HEK293 (cell line): ENCODE measurements around the gene BCL7A.

Experiments used
- ELK4 ChIP-seq: IDR thresholded peaks from 2 replicates; pipeline ENCODE4 v1.6.1; 2011; ENCODE audit warnings: mild to moderate bottlenecking, low read depth, low read length, borderline replicate concordance
- HOXD13 ChIP-seq: sonication (generic); formaldehyde crosslinking; IDR thresholded peaks from 2 replicates; pipeline ENCODE4 v1.8.0; 2022; ENCODE audit warnings: missing genetic modification reagents, borderline replicate concordance
- KLF7 ChIP-seq: fragments of 450-650 bp; formaldehyde crosslinking; IDR thresholded peaks from 2 replicates; pipeline ENCODE4 v1.5.1; 2016; ENCODE audit warnings: missing biosample characterization, missing genetic modification characterization, borderline replicate concordance
- MYNN ChIP-seq: fragments of 450-650 bp; formaldehyde crosslinking; IDR thresholded peaks from 2 replicates; pipeline ENCODE4 v1.5.1; 2016; ENCODE audit warnings: missing biosample characterization, missing genetic modification characterization, borderline replicate concordance
- MZF1 ChIP-seq: fragments of 450-650 bp; formaldehyde crosslinking; IDR thresholded peaks from 2 replicates; pipeline ENCODE4 v1.5.1; 2017; ENCODE audit warnings: missing biosample characterization, missing genetic modification characterization, borderline replicate concordance
- PRDM2 ChIP-seq: fragments of 450-650 bp; formaldehyde crosslinking; IDR thresholded peaks from 2 replicates; pipeline ENCODE4 v1.5.1; 2016; ENCODE audit warnings: missing biosample characterization, missing genetic modification characterization, borderline replicate concordance
- SALL2 ChIP-seq: fragments of 450-650 bp; formaldehyde crosslinking; IDR thresholded peaks from 2 replicates; pipeline ENCODE4 v1.5.0; 2017; ENCODE audit warnings: missing biosample characterization, mild to moderate bottlenecking, missing genetic modification characterization, borderline replicate concordance
- SP3 ChIP-seq: fragments of 450-650 bp; formaldehyde crosslinking; IDR thresholded peaks from 2 replicates; pipeline ENCODE4 v1.5.1; 2016; ENCODE audit warnings: missing biosample characterization, missing genetic modification characterization
- TRIM28 ChIP-seq: IDR thresholded peaks from 2 replicates; pipeline ENCODE4 v1.6.1; 2011; ENCODE audit warnings: low read length, control low read depth, borderline replicate concordance
- YY2 ChIP-seq: fragments of 450-650 bp; formaldehyde crosslinking; IDR thresholded peaks from 2 replicates; pipeline ENCODE4 v1.5.1; 2016; ENCODE audit warnings: missing biosample characterization, missing genetic modification characterization
- ZBTB44 ChIP-seq: fragments of 450-650 bp; IDR thresholded peaks from 2 replicates; pipeline ENCODE4 v1.5.1; 2018; ENCODE audit warnings: missing biosample characterization, mild to moderate bottlenecking, missing genetic modification characterization
- ZBTB8A ChIP-seq: fragments of 450-650 bp; formaldehyde crosslinking; IDR thresholded peaks from 2 replicates; pipeline ENCODE4 v1.5.1; 2016; ENCODE audit warnings: missing biosample characterization, missing genetic modification characterization
- ZEB2 ChIP-seq: fragments of 450-650 bp; formaldehyde crosslinking; IDR thresholded peaks from 2 replicates; pipeline ENCODE4 v1.5.1; 2016; ENCODE audit warnings: missing biosample characterization, missing genetic modification characterization
- ZNF112 ChIP-seq: fragments of 450-650 bp; formaldehyde crosslinking; IDR thresholded peaks from 2 replicates; pipeline ENCODE4 v1.5.0; 2017; ENCODE audit warnings: missing biosample characterization, missing genetic modification characterization
- ZNF146 ChIP-seq: fragments of 450-650 bp; formaldehyde crosslinking; IDR thresholded peaks from 2 replicates; pipeline ENCODE4 v1.5.1; 2016; ENCODE audit warnings: missing biosample characterization, missing genetic modification characterization
- ZNF16 ChIP-seq: fragments of 450-650 bp; formaldehyde crosslinking; IDR thresholded peaks from 2 replicates; pipeline ENCODE4 v1.5.1; 2016; ENCODE audit warnings: low read depth, missing biosample characterization, missing genetic modification characterization
- ZNF211 ChIP-seq: fragments of 450-650 bp; formaldehyde crosslinking; IDR thresholded peaks from 2 replicates; pipeline ENCODE4 v1.5.1; 2016; ENCODE audit warnings: low read depth, missing biosample characterization, missing genetic modification characterization
- ZNF280C ChIP-seq: fragments of 450-650 bp; formaldehyde crosslinking; IDR thresholded peaks from 2 replicates; pipeline ENCODE4 v1.5.1; 2016; ENCODE audit warnings: missing biosample characterization, missing genetic modification characterization
- ZNF404 ChIP-seq: fragments of 450-650 bp; formaldehyde crosslinking; IDR thresholded peaks from 2 replicates; pipeline ENCODE4 v1.5.1; 2017; ENCODE audit warnings: missing biosample characterization, missing genetic modification characterization
- ZNF501 ChIP-seq: fragments of 450-650 bp; formaldehyde crosslinking; IDR thresholded peaks from 2 replicates; pipeline ENCODE4 v1.5.1; 2016; ENCODE audit warnings: missing biosample characterization, missing genetic modification characterization
- ZNF521 ChIP-seq: fragments of 450-650 bp; formaldehyde crosslinking; IDR thresholded peaks from 2 replicates; pipeline ENCODE4 v1.5.1; 2017; ENCODE audit warnings: missing biosample characterization, mild to moderate bottlenecking, missing genetic modification characterization
- ZNF600 ChIP-seq: fragments of 450-650 bp; formaldehyde crosslinking; IDR thresholded peaks from 2 replicates; pipeline ENCODE4 v1.5.1; 2016; ENCODE audit warnings: missing biosample characterization, missing genetic modification characterization
- ZNF707 ChIP-seq: fragments of 450-650 bp; formaldehyde crosslinking; IDR thresholded peaks from 2 replicates; pipeline ENCODE4 v1.5.1; 2016; ENCODE audit warnings: missing biosample characterization, missing genetic modification characterization
- ZNF791 ChIP-seq: fragments of 450-650 bp; formaldehyde crosslinking; IDR thresholded peaks from 2 replicates; pipeline ENCODE4 v1.5.1; 2016; ENCODE audit warnings: missing biosample characterization, missing genetic modification characterization
- ZNF792 ChIP-seq: fragments of 450-650 bp; formaldehyde crosslinking; IDR thresholded peaks from 2 replicates; pipeline ENCODE4 v1.5.1; 2016; ENCODE audit warnings: missing biosample characterization, missing genetic modification characterization
- ZSCAN23 ChIP-seq: fragments of 450-650 bp; formaldehyde crosslinking; IDR thresholded peaks from 2 replicates; pipeline ENCODE4 v1.5.1; 2016; ENCODE audit warnings: missing biosample characterization, missing genetic modification characterization
- TF ChIP-seq, protein P1 (sequence below): fragments of 450-650 bp; formaldehyde crosslinking; IDR thresholded peaks from 2 replicates; pipeline ENCODE4 v1.5.1; 2017; ENCODE audit warnings: missing biosample characterization, missing genetic modification characterization

Gene BCL7A

GRCh38 chr12:122064780-122065588, 43.3 kb downstream of the BCL7A start (continued):
- TF ChIP-seq ZBTB44 (tag by site-specific recombination) (no peak), TRIM28 (no peak), ZBTB8A (no peak), ZNF404 (no peak), ZNF112 (no peak), ZNF707 (tag by site-specific recombination) (no peak), SALL2 (tag by site-specific recombination) (no peak), ZSCAN23 (tag by site-specific recombination) (no peak), ZNF211 (no peak), ZEB2 (tag by site-specific recombination) (0 out of 2 replicates have a peak, but pooled peaks have one; percentile 17), YY2 (tag by site-specific recombination) (no peak), KLF7 (tag by site-specific recombination) (no peak), MYNN (tag by site-specific recombination) (no peak), ZNF791 (tag by site-specific recombination) (no peak), ZNF600 (tag by site-specific recombination) (no peak), SP3 (tag by site-specific recombination) (peak; percentile 69), PRDM2 (tag by site-specific recombination) (no peak), ZNF16 (tag by site-specific recombination) (no peak), ZNF146 (no peak), HOXD13 (CRISPR knock-in tag) (no peak), ZNF521 (no peak), ZNF501 (tag by site-specific recombination) (no peak), ZNF280C (tag by site-specific recombination) (no peak), ZNF792 (no peak), MZF1 (tag by site-specific recombination) (no peak), ELK4 (no peak)
- TF ChIP-seq, protein P1, sequence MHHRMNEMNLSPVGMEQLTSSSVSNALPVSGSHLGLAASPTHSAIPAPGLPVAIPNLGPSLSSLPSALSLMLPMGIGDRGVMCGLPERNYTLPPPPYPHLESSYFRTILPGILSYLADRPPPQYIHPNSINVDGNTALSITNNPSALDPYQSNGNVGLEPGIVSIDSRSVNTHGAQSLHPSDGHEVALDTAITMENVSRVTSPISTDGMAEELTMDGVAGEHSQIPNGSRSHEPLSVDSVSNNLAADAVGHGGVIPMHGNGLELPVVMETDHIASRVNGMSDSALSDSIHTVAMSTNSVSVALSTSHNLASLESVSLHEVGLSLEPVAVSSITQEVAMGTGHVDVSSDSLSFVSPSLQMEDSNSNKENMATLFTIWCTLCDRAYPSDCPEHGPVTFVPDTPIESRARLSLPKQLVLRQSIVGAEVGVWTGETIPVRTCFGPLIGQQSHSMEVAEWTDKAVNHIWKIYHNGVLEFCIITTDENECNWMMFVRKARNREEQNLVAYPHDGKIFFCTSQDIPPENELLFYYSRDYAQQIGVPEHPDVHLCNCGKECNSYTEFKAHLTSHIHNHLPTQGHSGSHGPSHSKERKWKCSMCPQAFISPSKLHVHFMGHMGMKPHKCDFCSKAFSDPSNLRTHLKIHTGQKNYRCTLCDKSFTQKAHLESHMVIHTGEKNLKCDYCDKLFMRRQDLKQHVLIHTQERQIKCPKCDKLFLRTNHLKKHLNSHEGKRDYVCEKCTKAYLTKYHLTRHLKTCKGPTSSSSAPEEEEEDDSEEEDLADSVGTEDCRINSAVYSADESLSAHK (tag by site-specific recombination), result no peak
